Esophagus muscularis mucosa (tissue), 4 donors: Measurements from ENCODE around the gene DDHD1. TPM values are rescaled to one million over a fixed set of nuclear protein-coding genes. Genes with fewer than 3 reads are reported as not detected.

Experiments used
- small RNA-seq, 3 donors: library from RNA; depleted of rRNA; stranded (forward); fragments of <200 nt; gene quantifications; one replicate each; pipeline ENCODE3, GENCODE V24; 2016
- total RNA-seq, 4 donors: library from RNA; depleted of rRNA; stranded (reverse); fragments of >200 nt; gene quantifications; one replicate each; pipeline versions ENCODE4 v1.1.0 to v1.2.1, GENCODE V29; 2016

Gene DDHD1
- total RNA-seq, 4 donors from 2014 or later = 15.4 to 19.9 (median 16.2) TPM

Small RNAs within 50 kb of the gene (small RNA-seq; reads per million reads assigned to genes)
- gene AL352979.1 = 0 reads per million in 3 donors

Other genes with a start within 250 kb of the DDHD1 start
- 100 to 1,000 TPM; 293 to 397 (median 370) TPM for gene FERMT2, start 202.3 kb downstream of the DDHD1 start, total RNA-seq